Stimulated activated CD8-positive, alpha-beta memory T cell treated with anti-CD3 and anti-CD28 coated beads, Interleukin-7, amount 100 ng/mL, for 1 hour (primary cell): Measurements from ENCODE around the gene XPNPEP1.

Experiments
- DNase-seq, 2 donors: peaks; one replicate each; pipeline ENCODE4 v3.0.0-alpha.2; 2020; ENCODE audit warnings: low read depth in 2 of 2

Gene XPNPEP1

GRCh38 chr10:109863775-109864174 is 59.5 kb downstream of the XPNPEP1 start:
- DNase-seq, result no peak

- DNase-seq, result no peak
Measured at GRCh38 chr10:109862738-109863137, 60.6 kb downstream of the XPNPEP1 start.

DNA sequence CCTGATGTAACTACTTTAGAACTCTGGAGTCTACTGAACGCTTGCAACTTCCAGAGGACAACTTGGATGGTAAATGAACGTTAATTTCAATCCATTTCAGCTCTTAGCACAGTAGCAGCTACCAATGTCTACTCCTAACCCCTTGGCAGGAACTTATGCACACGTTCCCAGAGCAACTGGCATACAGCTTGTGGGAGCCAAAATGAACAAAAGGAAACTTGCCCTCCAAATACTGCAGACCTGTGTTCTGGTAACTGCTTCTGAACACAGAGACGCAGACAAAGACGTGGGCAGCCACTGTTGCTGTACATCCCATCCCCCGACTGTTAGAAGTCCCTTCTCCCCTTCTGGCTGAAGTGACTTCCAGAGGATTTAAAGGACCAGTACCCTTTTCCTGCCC is 61.3 kb downstream of the XPNPEP1 start:
- no peak for DNase-seq

DNA sequence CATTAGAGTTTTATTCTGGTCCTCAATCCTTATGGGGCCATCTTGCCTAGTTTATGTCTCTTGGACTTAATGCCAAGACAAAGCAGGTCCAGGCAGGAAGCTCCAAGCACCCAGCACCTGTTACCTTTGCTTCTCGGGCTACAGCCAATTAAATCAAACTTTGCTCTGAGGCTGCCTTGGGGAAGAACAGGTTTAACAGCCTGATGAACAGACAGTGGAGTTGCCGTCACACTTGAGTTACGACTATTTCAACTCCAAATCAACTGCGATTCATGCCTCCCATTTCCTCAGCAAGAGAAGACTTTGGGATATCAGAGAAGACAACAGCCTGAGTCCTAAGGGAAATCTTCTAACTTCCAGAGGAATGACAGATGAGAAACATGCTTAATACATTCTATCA is 62.2 kb downstream of the XPNPEP1 start:
- no peak for DNase-seq

DNA sequence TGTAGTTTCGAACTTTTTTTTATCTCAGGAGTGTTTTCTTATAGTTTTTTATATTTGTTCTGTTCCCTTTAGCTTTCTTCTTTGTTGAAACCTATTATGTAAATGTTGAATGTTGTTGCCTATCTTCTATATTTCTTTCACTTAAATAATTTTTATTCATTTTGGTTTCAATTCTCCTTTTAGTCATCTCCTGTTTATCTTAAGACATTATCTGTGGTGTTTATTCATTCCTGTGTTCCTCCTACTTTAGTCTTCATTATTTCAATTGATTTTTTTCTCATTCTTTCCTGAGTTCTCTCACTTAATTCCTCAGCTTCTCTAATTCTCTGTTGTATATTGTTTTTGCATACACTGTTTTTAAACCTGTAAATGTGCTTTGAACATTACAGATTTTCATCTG is 64.1 kb downstream of the XPNPEP1 start:
- DNase-seq, result no peak

GRCh38 chr10:109855746-109856145 is 67.6 kb downstream of the XPNPEP1 start:
- no peak for DNase-seq

GRCh38 chr10:109853921-109854320 is 69.4 kb downstream of the XPNPEP1 start:
- DNase-seq, result no peak

- peak; percentile 27 to 56 for DNase-seq
Measured at GRCh38 chr10:109852475-109853037, 70.8 kb downstream of the XPNPEP1 start.

DNA sequence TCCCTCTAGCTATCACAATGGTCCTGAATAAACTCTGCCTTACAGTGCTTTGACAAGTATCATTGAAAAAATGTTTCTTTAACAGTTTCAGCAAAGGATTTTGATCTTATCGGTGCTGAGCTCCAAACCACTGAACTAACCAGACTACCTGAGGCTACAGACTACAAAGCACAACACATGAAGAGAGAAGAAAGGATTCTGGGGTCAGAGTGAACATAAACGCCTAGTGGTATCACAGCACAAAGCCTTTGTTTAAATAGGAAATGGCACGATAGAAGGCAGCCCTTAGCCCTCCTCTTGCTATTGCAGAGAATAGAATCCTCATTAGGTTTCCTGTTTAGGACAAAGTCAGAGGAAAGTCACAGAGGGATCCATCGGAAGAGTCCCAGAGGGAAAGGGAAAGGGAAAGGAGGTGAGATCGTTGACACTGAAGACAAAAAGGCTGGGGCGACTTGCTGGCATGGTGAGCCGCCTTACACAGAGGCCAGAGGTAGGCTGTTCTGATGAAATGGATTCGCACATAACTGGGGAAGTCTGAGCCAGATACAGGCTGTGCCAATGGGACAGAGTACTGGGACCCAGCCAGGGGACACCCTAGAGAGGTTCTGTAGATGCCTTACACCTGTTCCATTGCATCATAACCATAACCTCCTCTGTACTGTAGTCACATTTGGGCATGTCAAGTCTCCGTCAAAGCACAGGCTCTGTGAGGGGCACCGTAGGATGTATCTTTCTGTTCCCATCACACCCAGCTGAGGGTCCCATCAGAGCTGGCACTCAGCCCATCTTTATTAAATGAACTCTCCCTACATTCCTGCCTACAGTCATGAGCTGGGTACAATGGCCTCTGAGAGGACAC is 71.5 kb downstream of the XPNPEP1 start:
- no peak for DNase-seq

GRCh38 chr10:109846832-109847231 is 76.5 kb downstream of the XPNPEP1 start:
- no peak for DNase-seq

DNA sequence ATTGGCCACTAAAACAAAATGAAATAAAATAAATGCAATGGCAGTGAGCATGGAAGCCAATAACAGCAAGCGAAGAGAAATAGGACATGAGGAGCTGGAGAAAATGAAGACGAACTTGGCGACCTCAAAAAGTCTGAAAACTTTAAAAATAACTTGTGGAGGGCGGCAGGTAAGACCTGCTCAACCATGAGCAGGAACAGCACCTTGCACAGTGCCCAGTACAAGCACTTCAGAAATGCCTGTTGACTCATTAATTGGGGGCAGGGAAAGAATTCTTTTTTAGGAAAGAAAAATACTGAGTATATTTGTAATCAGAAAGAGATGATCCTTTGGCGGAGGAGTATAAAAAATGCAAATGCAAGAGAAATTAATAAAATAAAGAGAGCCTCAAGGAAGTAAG is 78.0 kb downstream of the XPNPEP1 start:
- DNase-seq, result no peak

- DNase-seq, result no peak
Measured at GRCh38 chr10:109838592-109839244, 84.6 kb downstream of the XPNPEP1 start.

DNA sequence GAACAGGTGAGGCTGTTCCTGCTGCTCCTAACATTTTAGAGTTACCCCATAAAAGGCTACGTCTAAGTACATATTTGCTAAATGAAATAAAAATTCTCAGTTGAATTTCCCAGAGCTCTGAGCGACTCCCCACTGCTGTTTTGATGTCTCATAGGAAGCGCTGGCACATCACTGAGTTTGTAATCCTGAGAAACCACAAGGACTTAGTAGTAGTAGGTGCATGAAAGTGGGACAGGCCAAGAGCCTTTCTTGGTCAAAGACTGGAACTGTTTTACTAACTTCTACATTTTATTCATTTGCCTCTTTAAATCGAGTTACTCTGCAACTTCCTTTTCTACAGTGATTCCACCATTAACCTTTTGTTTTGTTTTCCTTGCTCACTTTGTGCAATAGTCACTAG is 85.9 kb downstream of the XPNPEP1 start:
- no peak for DNase-seq

- DNase-seq, result no peak
Measured at GRCh38 chr10:109835257-109835656, 88.1 kb downstream of the XPNPEP1 start.

DNA sequence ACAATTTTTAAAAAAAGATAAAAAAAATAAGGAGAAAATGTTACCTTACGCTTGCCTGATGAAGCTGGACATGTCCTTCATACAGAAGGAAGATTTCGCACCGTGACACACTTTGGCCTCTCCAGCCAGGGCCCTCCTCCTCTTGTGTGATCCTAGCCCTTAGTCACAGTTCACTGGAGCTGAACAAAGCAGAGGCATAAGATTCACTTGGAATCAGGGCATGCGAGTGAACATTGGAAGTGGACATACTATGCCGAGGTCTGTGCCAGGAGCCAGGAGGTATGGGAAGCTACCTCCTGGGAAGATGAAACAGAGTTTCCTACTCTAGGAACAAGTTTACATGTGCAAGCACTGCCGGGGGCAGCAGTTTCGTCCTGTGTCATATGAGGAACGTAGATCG is 91.5 kb downstream of the XPNPEP1 start:
- no peak for DNase-seq

DNA sequence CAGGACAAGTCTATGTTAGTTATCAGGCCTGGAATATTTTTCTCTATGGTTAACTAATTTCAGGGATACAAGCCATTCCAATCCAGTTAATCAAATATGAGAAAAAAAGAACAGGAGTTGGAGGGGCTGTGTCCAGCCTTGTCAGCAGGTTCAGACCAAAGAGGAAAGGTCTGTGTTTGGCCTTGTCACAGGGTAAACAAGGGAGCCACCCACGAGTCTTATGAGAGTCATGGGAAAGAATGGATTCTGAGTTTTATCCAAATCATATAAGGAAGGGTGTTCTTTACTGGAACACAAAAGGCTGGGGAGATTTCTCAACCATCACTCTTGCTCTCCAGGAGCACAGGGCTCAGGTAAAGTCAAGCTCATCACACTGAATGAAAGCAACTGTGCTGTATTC is 99.1 kb downstream of the XPNPEP1 start:
- no peak for DNase-seq

DNA sequence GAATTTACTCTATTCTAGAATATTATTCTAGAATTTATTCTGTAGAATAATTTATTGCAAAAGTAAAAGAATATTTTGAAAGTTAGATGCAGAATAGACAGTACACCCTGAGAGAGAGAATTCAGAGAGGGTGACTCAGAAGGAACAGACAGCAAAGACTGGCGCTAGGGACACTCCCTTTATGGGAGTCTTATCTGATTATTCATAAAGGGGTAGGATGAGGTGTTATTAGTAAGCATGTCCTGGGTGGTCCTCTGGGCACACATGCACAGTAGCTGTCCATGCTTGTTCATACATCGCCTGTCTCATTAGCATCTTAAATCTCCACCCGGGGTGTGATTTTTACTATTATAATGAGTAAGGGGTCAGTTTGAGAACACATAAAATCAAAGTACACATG is 100.1 kb downstream of the XPNPEP1 start:
- DNase-seq, result no peak

DNA sequence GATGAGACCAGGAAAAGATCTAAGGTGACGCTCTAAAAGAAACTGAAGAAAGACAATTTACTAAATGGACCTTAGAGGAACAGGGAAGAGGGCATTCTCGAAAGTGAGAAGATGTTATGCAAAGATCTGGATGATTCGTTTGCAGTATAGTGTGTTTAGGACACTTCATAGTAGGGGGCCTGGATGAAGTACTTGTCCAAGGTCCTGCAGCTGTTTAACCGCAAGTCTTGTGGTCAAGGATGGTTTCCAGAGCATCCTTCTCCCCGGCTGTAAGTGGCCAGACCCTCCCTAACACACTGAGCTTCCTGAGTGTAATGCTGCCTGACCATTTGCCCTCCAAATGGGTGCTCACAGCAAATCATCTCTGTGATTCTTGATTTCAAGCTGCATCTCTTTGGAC is 101.6 kb downstream of the XPNPEP1 start:
- DNase-seq, result no peak

DNA sequence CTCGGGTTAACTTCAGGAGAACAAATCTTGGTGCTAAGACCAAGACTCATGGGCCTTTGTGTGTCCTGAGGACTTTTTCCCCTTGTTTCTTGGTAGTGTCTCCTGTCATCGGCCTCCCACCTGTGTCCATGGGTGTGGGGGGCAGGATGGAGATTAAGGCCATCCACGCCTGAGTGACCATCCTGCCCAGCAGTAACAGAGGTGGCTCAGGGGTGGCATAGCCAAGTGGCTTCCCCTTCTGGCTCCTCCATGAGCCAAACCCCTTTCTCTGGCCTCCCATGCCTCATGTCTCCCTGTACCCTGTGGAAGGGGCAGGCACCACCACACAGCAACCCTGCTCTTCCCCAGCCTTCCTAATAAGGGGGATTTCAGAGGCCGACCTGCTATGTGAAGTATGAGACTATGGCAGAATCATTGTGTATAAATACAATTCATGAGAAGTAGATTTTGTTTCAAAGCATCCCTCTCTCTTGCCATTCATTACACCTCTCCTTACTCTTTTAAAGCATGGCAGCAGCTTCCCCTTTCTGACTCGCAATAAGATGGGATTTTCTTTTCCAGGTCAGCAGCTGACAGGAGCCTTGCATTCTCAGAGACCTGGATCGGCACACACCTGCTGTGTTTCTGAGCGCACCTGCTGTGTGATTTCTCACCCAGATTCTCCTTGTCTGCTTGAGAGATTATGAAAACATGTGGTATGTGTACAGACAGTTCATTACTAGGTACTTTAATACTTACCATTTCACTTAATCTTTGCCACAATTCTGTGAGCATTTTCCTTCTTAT is 102.5 kb downstream of the XPNPEP1 start:
- DNase-seq, result no peak

GRCh38 chr10:109819807-109820206 is 103.5 kb downstream of the XPNPEP1 start:
- no peak for DNase-seq
